HepG2 (cell line): ENCODE data around the gene BDP1. TPM values are rescaled to one million over a fixed set of nuclear protein-coding genes. Genes with fewer than 3 reads are reported as not detected.

Experiments used
- ATAC-seq: fragments of 200-7000 bp; cut with Tn5 transposase; 3 replicates; pipeline ENCODE4 v1.9.1; 2020; ENCODE audit warnings: mild to moderate bottlenecking, moderate library complexity
- BruUV-seq: library from RNA; stranded (reverse); fragments of 400-500 nt; replicated peaks from 2 replicates; lab custom pipeline; 2021; lab: Mats Ljungman, UMichigan
- CTCF ChIA-PET: fragments of 300-600 bp; formaldehyde crosslinking; extraction: SDS; loops from one replicate; lab custom pipeline; 2021; ENCODE audit warnings: low total read pairs, inconsistent platforms, low intra/inter-chr PET ratio; lab: Yijun Ruan, JAX
- POLR2A ChIA-PET: fragments of 350-600 bp; sonication (Branson Sonifier 250); formaldehyde crosslinking; loops from one replicate; lab custom pipeline; 2020; ENCODE audit warnings: antibody characterized with exemption, inconsistent platforms; lab: Yijun Ruan, JAX
- DNase-seq: peaks from one replicate; pipeline ENCODE4 v3.0.0-alpha.2; 2015; ENCODE audit warnings: low spot score
- FAIRE-seq: peaks from 3 replicates; lab custom pipeline; 2011; peaks lifted over from hg19 to GRCh38; lab: Jason Lieb, UNC
- H2AFZ ChIP-seq: one replicate; pipeline ENCODE4 v1.6.1; 2011; ENCODE audit warnings: low read length, inconsistent platforms
- H3K27ac ChIP-seq: fragments of 300-600 bp; 3 replicates; pipeline ENCODE4 v1.8.0; 2011; ENCODE audit warnings: mixed run types, mild to moderate bottlenecking, mixed read lengths, low read length, inconsistent platforms; ENCODE audit not compliant: insufficient read depth; ENCODE audit errors: extremely low read length
- H3K27me3 ChIP-seq, 2 experiments: fragments of 200-600 bp in 1 of 2; 2 replicates in 1 of 2; 3 replicates in 1 of 2; pipeline versions ENCODE4 v1.6.0 to v1.8.0; 2011; ENCODE audit warnings: low read length in 2 of 2, mild to moderate bottlenecking in 2 of 2, moderate library complexity in 2 of 2, inconsistent platforms in 1 of 2; ENCODE audit not compliant: insufficient read depth in 2 of 2, control insufficient read depth in 1 of 2
- H3K36me3 ChIP-seq, 2 experiments: fragments of 200-600 bp in 1 of 2; replicated peaks in 1 of 2; 2 replicates in 1 of 2; 3 replicates in 1 of 2; pipeline versions ENCODE4 v1.5.1 to v1.8.0; 2011; ENCODE audit warnings: low read length in 2 of 2, inconsistent platforms in 1 of 2; ENCODE audit not compliant: insufficient read depth in 2 of 2, control insufficient read depth in 1 of 2
- H3K4me1 ChIP-seq: 2 replicates; pipeline ENCODE4 v1.5.1; 2012; ENCODE audit warnings: low read length, inconsistent platforms; ENCODE audit not compliant: insufficient read depth
- H3K4me2 ChIP-seq: 2 replicates; pipeline ENCODE4 v1.6.0; 2011; ENCODE audit warnings: low read depth, low read length, inconsistent platforms
- H3K4me3 ChIP-seq, 3 experiments: fragments of 200-600 bp in 1 of 3; sonication (generic), shearing (Covaris generic) in 1 of 3; replicated peaks in 1 of 3; 2 replicates each; pipeline ENCODE4 v1.5.1; 2011 to 2016; ENCODE audit warnings: low read length in 3 of 3, inconsistent platforms in 2 of 3, low read depth in 2 of 3, mild to moderate bottlenecking in 2 of 3, control low read depth in 1 of 3, mixed read lengths in 1 of 3; ENCODE audit not compliant: insufficient read depth in 1 of 3
- H3K79me2 ChIP-seq: one replicate; pipeline ENCODE4 v1.6.1; 2011; ENCODE audit warnings: low read length, inconsistent platforms; ENCODE audit not compliant: insufficient read depth
- H3K9ac ChIP-seq: 2 replicates; pipeline ENCODE4 v1.6.0; 2011; ENCODE audit warnings: mild to moderate bottlenecking, low read depth, low read length, inconsistent platforms; ENCODE audit not compliant: insufficient read depth
- H3K9me3 ChIP-seq: 2 replicates; pipeline ENCODE4 v1.5.1; 2012; ENCODE audit warnings: mild to moderate bottlenecking, low read length
- H4K20me1 ChIP-seq: 2 replicates; pipeline ENCODE4 v1.6.0; 2011; ENCODE audit warnings: inconsistent platforms, mild to moderate bottlenecking, low read length, moderate library complexity; ENCODE audit not compliant: insufficient read depth
- EP300 ChIP-seq, 3 experiments: sonication (generic) in 1 of 3; formaldehyde crosslinking in 1 of 3; IDR thresholded peaks; 2 replicates each; pipeline versions ENCODE4 v1.5.1 to v1.6.1; 2011 to 2020; ENCODE audit warnings: low read depth in 2 of 3, low read length in 2 of 3, borderline replicate concordance in 1 of 3, improper control_type of control experiment in 1 of 3, mild to moderate bottlenecking in 1 of 3, missing genetic modification reagents in 1 of 3, moderate library complexity in 1 of 3
- FOXA1 ChIP-seq, 2 experiments: fragments of 450-650 bp in 1 of 2; sonication (generic) in 1 of 2; formaldehyde crosslinking in 1 of 2; IDR thresholded peaks; 2 replicates each; pipeline versions ENCODE4 v1.4.0 to v1.6.1; 2016 to 2020; ENCODE audit warnings: missing genetic modification reagents in 1 of 2
- KDM6A ChIP-seq: IDR thresholded peaks from 2 replicates; pipeline ENCODE4 v1.6.1; 2016; ENCODE audit warnings: low read depth
- LRRFIP1 ChIP-seq: sonication (generic); formaldehyde crosslinking; conservative IDR thresholded peaks from 2 replicates; pipeline ENCODE4 v1.4.0; 2020; ENCODE audit warnings: missing genetic modification reagents
- NCOA2 ChIP-seq: sonication (generic); formaldehyde crosslinking; IDR thresholded peaks from 2 replicates; pipeline ENCODE4 v1.8.0; 2022; ENCODE audit warnings: inconsistent platforms
- NFKB2 ChIP-seq: sonication (generic); formaldehyde crosslinking; IDR thresholded peaks from 2 replicates; pipeline ENCODE4 v1.4.0; 2020; ENCODE audit warnings: missing genetic modification reagents, borderline replicate concordance
- PCBP2 ChIP-seq: fragments of 200-400 bp; formaldehyde crosslinking; optimal IDR thresholded peaks from 2 replicates; pipeline ENCODE3; 2018; ENCODE audit warnings: low read length, low read depth; ENCODE audit not compliant: poor library complexity, severe bottlenecking
- SAP130 ChIP-seq: IDR thresholded peaks from 2 replicates; pipeline ENCODE4 v1.6.1; 2016; ENCODE audit warnings: low read depth
- ZBTB10 ChIP-seq: sonication (generic); formaldehyde crosslinking; IDR thresholded peaks from 2 replicates; pipeline ENCODE4 v1.4.0; 2020; ENCODE audit warnings: missing genetic modification reagents, borderline replicate concordance
- ZNF160 ChIP-seq: sonication (generic); formaldehyde crosslinking; IDR thresholded peaks from 2 replicates; pipeline ENCODE4 v1.8.0; 2022; ENCODE audit warnings: mild to moderate bottlenecking, inconsistent platforms, missing genetic modification reagents
- ZNF331 ChIP-seq: sonication (generic); formaldehyde crosslinking; IDR thresholded peaks from 2 replicates; pipeline ENCODE4 v1.4.0; 2020; ENCODE audit warnings: missing genetic modification reagents
- ZNF530 ChIP-seq: sonication (generic); formaldehyde crosslinking; IDR thresholded peaks from 2 replicates; pipeline ENCODE4 v1.5.0; 2020; ENCODE audit warnings: low read depth, mild to moderate bottlenecking, missing genetic modification reagents
- ZNF770 ChIP-seq: sonication (generic); formaldehyde crosslinking; IDR thresholded peaks from 2 replicates; pipeline ENCODE4 v1.5.0; 2020; ENCODE audit warnings: mild to moderate bottlenecking, missing genetic modification reagents
- ZNF891 ChIP-seq: sonication (generic); formaldehyde crosslinking; IDR thresholded peaks from 2 replicates; pipeline ENCODE4 v1.5.0; 2020; ENCODE audit warnings: mild to moderate bottlenecking, missing genetic modification reagents
- ZSCAN30 ChIP-seq: sonication (generic); formaldehyde crosslinking; IDR thresholded peaks from 2 replicates; pipeline ENCODE4 v1.5.0; 2020; ENCODE audit warnings: mild to moderate bottlenecking, missing genetic modification reagents
- WGBS: methylation state at CpG from one replicate; pipeline ENCODE4 v1.1.6; 2017; ENCODE audit warnings: low lambda C conversion rate; 5-methylcytosine and 5-hydroxymethylcytosine counted together
- in situ Hi-C: cut with HindIII; loops from 2 replicates; pipeline ENCODE4 v1.10.0; 2017; ENCODE audit warnings: low pct_unique_long_range_greater_than_20kb; ENCODE audit not compliant: extremely low pct_ligation_motif_present
- intact Hi-C: fragments of 100-400 bp; cut with micrococcal nuclease; formaldehyde crosslinking; loops from one replicate; pipeline ENCODE4 v1.10.0; 2022; ENCODE audit not compliant: unreplicated experiment
- polyA plus RNA-seq, 8 experiments: library from polyadenylated mRNA; depleted of rRNA in 3 of 8; stranded (reverse) in 7 of 8; unstranded in 1 of 8; fragments of >200 nt; fragmentation: Illumina TruSeq in 4 of 8; extraction: Trizol in 4 of 8; gene quantifications; 2 replicates each; pipeline versions ENCODE4 v1.2.1 to v1.2.3, GENCODE V29; 2011 to 2016; ENCODE audit warnings: low read depth in 4 of 8, missing spikeins in 1 of 8, mixed read lengths in 1 of 8; ENCODE audit not compliant: insufficient read depth in 1 of 8
- total RNA-seq, 5 experiments: library from RNA; depleted of rRNA; stranded (reverse); fragments of >200 nt; fragmentation: Illumina TruSeq; extraction: Trizol; gene quantifications; 2 replicates each; pipeline ENCODE4 v1.2.3, GENCODE V29; 2016; ENCODE audit warnings: low read depth in 1 of 5
- TF ChIP-seq, protein P1 (sequence below): sonication (generic); formaldehyde crosslinking; IDR thresholded peaks from 2 replicates; pipeline ENCODE4 v1.4.0; 2020; ENCODE audit warnings: missing genetic modification reagents

BDP1 gene
- total and polyA plus RNA-seq, 2 of the 13 experiments (the other 11 are each of a cell fraction or from before 2014, with no cell fraction given), result 10.2 to 22.4 TPM

GRCh38 chr5:71482132-71482531 lies 26.7 kb downstream of the BDP1 start:
- peaks cover 8 to 46% of the 10 kb centered on the region in 2 experiments for H3K36me3 ChIP-seq
- H3K4me1 ChIP-seq, result peaks cover 26% of the 10 kb centered on the region
- intact Hi-C loops, result no loop called here
- BruUV-seq, result no TSS peak
- no peak overlapping the region for H2AFZ ChIP-seq
- no peaks in the 10 kb centered on the region for H3K79me2 ChIP-seq
- in situ Hi-C loops, result no loop called here
- CTCF ChIA-PET, result no interaction called here
- POLR2A ChIA-PET, result no interaction called here
- ATAC-seq (peak; percentile 74), FAIRE-seq (peak; percentile 48), DNase-seq (peak; percentile 59)
- no peaks in the 10 kb centered on the region for H3K9me3 ChIP-seq
- H3K4me2 ChIP-seq, result no peak overlapping the region; the same call in 1 of the 2 replicates
- H3K9ac ChIP-seq, result no peak overlapping the region
- no peak overlapping the region for H3K4me3 ChIP-seq
- no peaks in the 10 kb centered on the region for H4K20me1 ChIP-seq
- H3K27ac ChIP-seq, result peak overlapping the region; percentile 11
- H3K27me3 ChIP-seq, result no peaks in the 10 kb centered on the region
- 23% methylated on average over 2 of the region's 2 CpGs for WGBS
- peak in 1 of 2 experiments; percentile 42; a peak in 1 of 4 replicates for TF ChIP-seq EP300 (IDR thresholded peaks at IDR 0.05; ENCODE audit: low read depth in 2 of 2, low read length in 2 of 2)
- TF ChIP-seq EP300 (CRISPR knock-in tag; IDR thresholded peaks at IDR 0.05; ENCODE audit: borderline replicate concordance), result no peak; the same call in 1 of the 2 replicates
- no peak for TF ChIP-seq NFKB2
- TF ChIP-seq FOXA1 (IDR thresholded peaks at IDR 0.05), result no peak
- peak; percentile 92 for TF ChIP-seq FOXA1 (CRISPR knock-in tag; IDR thresholded peaks at IDR 0.05)
- no peak for TF ChIP-seq LRRFIP1 (CRISPR knock-in tag)
- TF ChIP-seq PCBP2, result no peak
- TF ChIP-seq ZNF160 (CRISPR knock-in tag), result no peak
- peak; percentile 27; the same call in 1 of the 2 replicates for TF ChIP-seq NCOA2 (CRISPR knock-in tag)
- no peak for TF ChIP-seq ZNF891 (CRISPR knock-in tag)
- 0 out of 2 replicates have a peak, but pooled peaks have one; percentile 21 for TF ChIP-seq SAP130
- no peak for TF ChIP-seq ZBTB10
- TF ChIP-seq KDM6A (CRISPR knock-in tag), result no peak
- TF ChIP-seq ZNF770 (CRISPR knock-in tag), result no peak
- no peak for TF ChIP-seq ZNF530 (CRISPR knock-in tag)
- TF ChIP-seq, protein P1, sequence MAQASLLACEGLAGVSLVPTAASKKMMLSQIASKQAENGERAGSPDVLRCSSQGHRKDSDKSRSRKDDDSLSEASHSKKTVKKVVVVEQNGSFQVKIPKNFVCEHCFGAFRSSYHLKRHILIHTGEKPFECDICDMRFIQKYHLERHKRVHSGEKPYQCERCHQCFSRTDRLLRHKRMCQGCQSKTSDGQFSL (CRISPR knock-in tag), result no peak
- TF ChIP-seq ZSCAN30 (CRISPR knock-in tag), result no peak
- TF ChIP-seq ZNF331 (CRISPR knock-in tag), result 0 out of 2 replicates have a peak, but pooled peaks have one; percentile 24
